OCI-LY1 (cell line): ENCODE measurements around the gene IFI27L1.

Experiments used
- CTCF ChIP-seq: fragments of 200-600 bp; sonication (generic), shearing (Covaris generic); IDR thresholded peaks from 2 replicates; pipeline ENCODE4 v1.5.1; 2017; ENCODE audit warnings: mild to moderate bottlenecking, antibody characterized with exemption, low read length, moderate library complexity, mixed read lengths
- EZH2 ChIP-seq: fragments of 200-600 bp; sonication (generic), shearing (Covaris generic); IDR thresholded peaks from 2 replicates; pipeline ENCODE4 v1.8.0; 2017; ENCODE audit warnings: borderline replicate concordance, mixed run types, mild to moderate bottlenecking, antibody characterized with exemption, low read length, moderate library complexity, mixed read lengths

GRCh38 chr14:94138251-94138650 is 57.1 kb downstream of the IFI27L1 start:
- TF ChIP-seq EZH2 = no peak
- TF ChIP-seq CTCF = no peak
